Tibial nerve (tissue), 4 donors: Measurements from ENCODE around the gene ARID1B.

Experiments used
- CTCF ChIP-seq, 5 experiments: fragments of 200-600 bp in 3 of 5; fragments of 450-650 bp in 2 of 5; sonication (generic) in 3 of 5; IDR thresholded peaks; one replicate each; pipeline ENCODE4 v1.5.1; 2016 to 2019; ENCODE audit warnings: antibody characterized with exemption in 5 of 5, mild to moderate bottlenecking in 3 of 5, moderate library complexity in 2 of 5
- EP300 ChIP-seq, 2 donors: sonication (generic); formaldehyde crosslinking; IDR thresholded peaks; one replicate each; pipeline ENCODE4 v1.6.1; 2017; ENCODE audit warnings: antibody characterized with exemption in 2 of 2, mild to moderate bottlenecking in 1 of 2
- POLR2A ChIP-seq, 2 donors: fragments of 450-650 bp; IDR thresholded peaks; one replicate each; pipeline ENCODE4 v1.6.1; 2017; ENCODE audit warnings: antibody characterized with exemption in 2 of 2, mild to moderate bottlenecking in 2 of 2, moderate library complexity in 2 of 2

DNA sequence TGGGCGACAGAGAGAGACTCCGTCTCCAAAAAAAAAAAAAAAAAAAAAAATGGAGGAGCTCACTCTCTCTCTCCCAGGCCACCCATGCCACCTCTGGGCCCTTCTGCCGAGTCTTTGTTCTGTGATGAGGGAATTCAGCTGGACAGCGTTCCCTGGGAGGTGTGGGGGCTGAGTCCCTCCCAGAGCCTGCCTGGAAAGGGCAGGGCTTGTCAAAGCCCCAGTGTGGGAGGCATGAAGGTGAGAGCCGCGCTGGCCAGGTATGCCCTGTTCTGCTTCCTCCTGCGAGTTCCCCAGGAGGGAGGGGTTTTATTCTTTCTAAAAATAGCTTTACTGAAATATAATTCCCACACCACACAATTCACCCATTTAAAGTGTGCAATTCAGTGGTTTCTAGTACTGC is 476.5 kb downstream of the ARID1B start:
- TF ChIP-seq CTCF (IDR thresholded peaks at IDR 0.05) (no peak), POLR2A (IDR thresholded peaks at IDR 0.05) (no peak), EP300 (IDR thresholded peaks at IDR 0.05) (no peak)
